Astrocyte (in vitro differentiated cells and primary cell): ENCODE results near the gene RIPOR2.

Experiments used
- CTCF ChIP-seq: IDR thresholded peaks from 2 replicates; pipeline ENCODE4 v1.5.1; 2011; ENCODE audit warnings: low read depth, mild to moderate bottlenecking, inconsistent platforms, low read length, moderate library complexity; ENCODE audit not compliant: insufficient read depth
- EZH2 ChIP-seq: IDR thresholded peaks from 2 replicates; pipeline ENCODE4 v1.6.1; 2012; ENCODE audit warnings: mild to moderate bottlenecking, low read length, inconsistent platforms; ENCODE audit not compliant: insufficient read depth

GRCh38 chr6:24844061-24844460 is 91.7 kb downstream of the RIPOR2 start:
- TF ChIP-seq CTCF = no peak
- no peak for TF ChIP-seq EZH2
